HEK293 (cell line): ENCODE measurements around the gene CNTFR.

ENCODE experiments used
- CTCF ChIA-PET: fragments of 350-600 bp; formaldehyde crosslinking; extraction: SDS; loops from one replicate; lab custom pipeline; 2021; ENCODE audit warnings: antibody characterized with exemption; lab: Yijun Ruan, JAX
- POLR2A ChIA-PET: fragments of 300-600 bp; formaldehyde crosslinking; extraction: SDS; loops from one replicate; lab custom pipeline; 2020; ENCODE audit warnings: antibody characterized with exemption, inconsistent platforms; lab: Yijun Ruan, JAX
- H3K27ac ChIP-seq: fragments of 200-500 bp; sonication (Bioruptor generic); 2 replicates; pipeline ENCODE4 v1.5.1; 2014; ENCODE audit warnings: low read depth, low read length, control low read depth, inconsistent platforms; ENCODE audit errors: extremely low read depth
- H3K36me3 ChIP-seq, 2 experiments: fragments of 200-500 bp in 1 of 2; sonication (Bioruptor generic) in 1 of 2; 1 replicate in 1 of 2; 2 replicates in 1 of 2; pipeline ENCODE4 v1.5.1; 2014 to 2017; ENCODE audit warnings: inconsistent platforms in 2 of 2, low read length in 2 of 2; ENCODE audit not compliant: control insufficient read depth in 2 of 2, insufficient read depth in 1 of 2
- H3K4me1 ChIP-seq: fragments of 200-500 bp; sonication (Bioruptor generic); 2 replicates; pipeline ENCODE4 v1.5.1; 2014; ENCODE audit warnings: mild to moderate bottlenecking, low read length, inconsistent platforms; ENCODE audit not compliant: control insufficient read depth, insufficient read depth
- H3K4me3 ChIP-seq: 2 replicates; pipeline ENCODE4 v1.5.1; 2011; ENCODE audit warnings: low read depth, mild to moderate bottlenecking, control low read depth, low read length, moderate library complexity
- H3K9me3 ChIP-seq: fragments of 200-500 bp; sonication (Bioruptor generic); 2 replicates; pipeline ENCODE4 v1.5.1; 2014; ENCODE audit warnings: low read depth, low read length, inconsistent platforms; ENCODE audit not compliant: control insufficient read depth, insufficient read depth
- GLI4 ChIP-seq: fragments of 450-650 bp; formaldehyde crosslinking; IDR thresholded peaks from 2 replicates; pipeline ENCODE4 v1.5.1; 2016; ENCODE audit warnings: missing biosample characterization, missing genetic modification characterization
- GLIS1 ChIP-seq: fragments of 450-650 bp; formaldehyde crosslinking; IDR thresholded peaks from 2 replicates; pipeline ENCODE4 v1.5.1; 2016; ENCODE audit warnings: missing biosample characterization, missing genetic modification characterization
- GLIS2 ChIP-seq: fragments of 450-650 bp; formaldehyde crosslinking; IDR thresholded peaks from 2 replicates; pipeline ENCODE4 v1.5.1; 2016; ENCODE audit warnings: missing biosample characterization, missing genetic modification characterization
- KLF10 ChIP-seq: fragments of 450-650 bp; IDR thresholded peaks from 2 replicates; pipeline ENCODE4 v1.5.1; 2018; ENCODE audit warnings: missing biosample characterization, mild to moderate bottlenecking, missing genetic modification characterization
- SP2 ChIP-seq: fragments of 450-650 bp; formaldehyde crosslinking; IDR thresholded peaks from 2 replicates; pipeline ENCODE4 v1.5.1; 2016; ENCODE audit warnings: missing biosample characterization, missing genetic modification characterization
- SP3 ChIP-seq: fragments of 450-650 bp; formaldehyde crosslinking; IDR thresholded peaks from 2 replicates; pipeline ENCODE4 v1.5.1; 2016; ENCODE audit warnings: missing biosample characterization, missing genetic modification characterization
- ZBTB20 ChIP-seq: fragments of 450-650 bp; formaldehyde crosslinking; IDR thresholded peaks from 2 replicates; pipeline ENCODE4 v1.5.1; 2016; ENCODE audit warnings: missing biosample characterization, missing genetic modification characterization
- ZFHX2 ChIP-seq: fragments of 450-650 bp; formaldehyde crosslinking; conservative IDR thresholded peaks from 2 replicates; pipeline ENCODE4 v1.5.1; 2016; ENCODE audit warnings: missing biosample characterization, missing genetic modification characterization
- ZFP3 ChIP-seq: fragments of 450-650 bp; formaldehyde crosslinking; IDR thresholded peaks from 2 replicates; pipeline ENCODE4 v1.5.1; 2016; ENCODE audit warnings: low read depth, missing biosample characterization, missing genetic modification characterization
- ZFP69B ChIP-seq: fragments of 450-650 bp; formaldehyde crosslinking; IDR thresholded peaks from 2 replicates; pipeline ENCODE4 v1.5.1; 2016; ENCODE audit warnings: missing biosample characterization, missing genetic modification characterization
- ZNF341 ChIP-seq: fragments of 450-650 bp; formaldehyde crosslinking; IDR thresholded peaks from 2 replicates; pipeline ENCODE4; 2016; ENCODE audit warnings: low read depth, missing biosample characterization, missing genetic modification characterization
- ZNF394 ChIP-seq: fragments of 450-650 bp; formaldehyde crosslinking; IDR thresholded peaks from 2 replicates; pipeline ENCODE4 v1.5.1; 2016; ENCODE audit warnings: missing biosample characterization, missing genetic modification characterization, mild to moderate bottlenecking, moderate library complexity, borderline replicate concordance
- ZNF610 ChIP-seq: fragments of 450-650 bp; formaldehyde crosslinking; IDR thresholded peaks from 2 replicates; pipeline ENCODE4 v1.5.1; 2016; ENCODE audit warnings: missing biosample characterization, missing genetic modification characterization, borderline replicate concordance
- TF ChIP-seq, protein P1 (sequence below): fragments of 450-650 bp; formaldehyde crosslinking; IDR thresholded peaks from 2 replicates; pipeline ENCODE4 v1.5.1; 2017; ENCODE audit warnings: missing biosample characterization, mild to moderate bottlenecking, missing genetic modification characterization, moderate library complexity
- TF ChIP-seq, protein P2 (sequence below): fragments of 450-650 bp; formaldehyde crosslinking; IDR thresholded peaks from 2 replicates; pipeline ENCODE4 v1.5.1; 2016; ENCODE audit warnings: missing biosample characterization, missing genetic modification characterization
- TF ChIP-seq, protein P3 (sequence below): fragments of 450-650 bp; formaldehyde crosslinking; IDR thresholded peaks from 2 replicates; pipeline ENCODE4 v1.5.1; 2016; ENCODE audit warnings: missing biosample characterization, missing genetic modification characterization, low read depth
- TF ChIP-seq, protein P4 (sequence below): fragments of 450-650 bp; formaldehyde crosslinking; IDR thresholded peaks from 2 replicates; pipeline ENCODE4 v1.5.1; 2016; ENCODE audit warnings: missing biosample characterization, missing genetic modification characterization

The CNTFR gene

DNA sequence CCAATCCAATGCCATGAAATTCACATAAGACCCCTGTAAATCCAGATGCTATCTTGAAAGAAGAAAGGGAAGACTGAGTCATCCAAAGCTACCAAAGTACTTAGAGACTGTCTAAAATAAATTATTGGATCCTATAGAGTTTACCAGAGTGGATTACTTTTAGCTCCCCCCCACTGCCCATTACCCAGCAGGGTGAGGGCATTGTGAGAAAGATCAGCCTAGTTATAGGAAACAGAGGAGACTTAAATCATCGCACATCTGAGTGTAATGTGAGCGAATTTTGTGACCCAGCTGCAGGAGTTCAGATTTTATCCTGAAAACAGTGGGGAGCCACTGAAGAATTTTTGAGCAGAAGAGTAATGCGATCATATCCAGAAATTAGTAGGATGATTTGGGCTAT is 65.2 kb downstream of the CNTFR start (continued):
- TF ChIP-seq ZNF610 (tag by site-specific recombination) (no peak), ZFHX2 (no peak)

DNA sequence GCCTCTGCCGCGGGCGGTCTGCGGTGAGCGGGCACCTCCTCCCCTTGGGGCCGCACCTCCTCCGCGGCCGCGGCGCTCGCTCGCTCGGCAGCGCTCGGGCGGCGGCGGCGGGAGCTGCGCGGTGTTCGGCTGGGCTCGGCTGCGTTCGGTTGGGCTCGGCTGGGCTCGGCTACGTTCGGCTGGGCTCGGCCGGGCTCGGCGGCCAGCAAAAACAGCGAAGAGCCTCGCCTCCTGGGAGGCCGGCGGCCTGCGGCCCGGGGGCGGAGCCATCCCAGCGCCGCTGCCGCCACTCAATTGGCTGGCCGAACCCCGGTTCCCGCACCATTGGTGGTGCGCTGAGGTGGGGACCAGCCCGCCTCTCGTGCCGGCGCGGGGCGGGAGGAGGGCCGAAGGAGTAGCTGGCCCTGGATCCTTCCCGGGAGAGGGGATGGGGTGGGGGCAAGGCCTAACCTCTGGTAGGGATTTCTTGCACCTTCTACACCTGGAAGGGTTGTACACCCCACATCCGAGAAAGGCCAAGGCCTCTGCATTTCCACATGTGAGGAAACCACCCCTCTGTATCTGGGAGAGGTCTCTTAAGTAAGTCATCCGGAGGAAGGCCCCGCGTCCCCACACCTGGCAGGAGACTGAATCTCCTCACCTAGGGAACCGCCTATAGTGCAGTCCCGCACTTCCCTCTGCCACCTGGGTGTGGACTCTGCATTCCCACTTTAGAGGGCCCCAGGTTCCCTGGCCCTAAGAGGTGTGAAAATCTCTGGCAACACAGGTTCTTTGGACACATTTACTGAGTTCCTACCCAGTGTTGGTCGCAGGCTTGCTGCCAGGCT is 66.3 kb downstream of the CNTFR start, which contains the start of gene ENHO:
ENHO (minus strand) TSS at position 20 of the 827 bp plus-strand sequence. CDS start 1,295 bp downstream, outside the sequence.
- POLR2A ChIA-PET = interaction anchor here (0.7 to 1.3 kb wide), 3 partner anchors 16 to 65 kb away, joined by 3 read pairs; partner anchors contain the start of genes DNAI1 and FAM219A
- no peak within 1 kb of the TSS for H3K27ac ChIP-seq
- CTCF ChIA-PET = interaction anchor here (0.8 to 2.5 kb wide), 7 partner anchors 11 to 119 kb away, joined by 3 to 13 read pairs (median 3); no protein-coding TSS in a partner anchor
- TF ChIP-seq GLIS2 (tag by site-specific recombination) (peak; percentile 41), ZBTB20 (tag by site-specific recombination) (0 out of 2 replicates have a peak, but pooled peaks have one; percentile 29), ZFP3 (tag by site-specific recombination) (no peak), ZNF341 (tag by site-specific recombination) (peak; percentile 27; the same call in 1 of the 2 replicates), KLF10 (tag by site-specific recombination) (peak; percentile 51; the same call in 1 of the 2 replicates), SP3 (tag by site-specific recombination) (peak; percentile 77), GLIS1 (tag by site-specific recombination) (peak; percentile 26; the same call in 1 of the 2 replicates), ZFP69B (tag by site-specific recombination) (0 out of 2 replicates have a peak, but pooled peaks have one; percentile 13), SP2 (tag by site-specific recombination) (peak; percentile 90), GLI4 (tag by site-specific recombination) (no peak), ZNF394 (tag by site-specific recombination) (peak; percentile 97)
- TF ChIP-seq, protein P1, sequence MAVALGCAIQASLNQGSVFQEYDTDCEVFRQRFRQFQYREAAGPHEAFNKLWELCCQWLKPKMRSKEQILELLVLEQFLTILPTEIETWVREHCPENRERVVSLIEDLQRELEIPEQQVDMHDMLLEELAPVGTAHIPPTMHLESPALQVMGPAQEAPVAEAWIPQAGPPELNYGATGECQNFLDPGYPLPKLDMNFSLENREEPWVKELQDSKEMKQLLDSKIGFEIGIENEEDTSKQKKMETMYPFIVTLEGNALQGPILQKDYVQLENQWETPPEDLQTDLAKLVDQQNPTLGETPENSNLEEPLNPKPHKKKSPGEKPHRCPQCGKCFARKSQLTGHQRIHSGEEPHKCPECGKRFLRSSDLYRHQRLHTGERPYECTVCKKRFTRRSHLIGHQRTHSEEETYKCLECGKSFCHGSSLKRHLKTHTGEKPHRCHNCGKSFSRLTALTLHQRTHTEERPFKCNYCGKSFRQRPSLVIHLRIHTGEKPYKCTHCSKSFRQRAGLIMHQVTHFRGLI (tag by site-specific recombination) = 0 out of 2 replicates have a peak, but pooled peaks have one; percentile 38
- TF ChIP-seq, protein P2, sequence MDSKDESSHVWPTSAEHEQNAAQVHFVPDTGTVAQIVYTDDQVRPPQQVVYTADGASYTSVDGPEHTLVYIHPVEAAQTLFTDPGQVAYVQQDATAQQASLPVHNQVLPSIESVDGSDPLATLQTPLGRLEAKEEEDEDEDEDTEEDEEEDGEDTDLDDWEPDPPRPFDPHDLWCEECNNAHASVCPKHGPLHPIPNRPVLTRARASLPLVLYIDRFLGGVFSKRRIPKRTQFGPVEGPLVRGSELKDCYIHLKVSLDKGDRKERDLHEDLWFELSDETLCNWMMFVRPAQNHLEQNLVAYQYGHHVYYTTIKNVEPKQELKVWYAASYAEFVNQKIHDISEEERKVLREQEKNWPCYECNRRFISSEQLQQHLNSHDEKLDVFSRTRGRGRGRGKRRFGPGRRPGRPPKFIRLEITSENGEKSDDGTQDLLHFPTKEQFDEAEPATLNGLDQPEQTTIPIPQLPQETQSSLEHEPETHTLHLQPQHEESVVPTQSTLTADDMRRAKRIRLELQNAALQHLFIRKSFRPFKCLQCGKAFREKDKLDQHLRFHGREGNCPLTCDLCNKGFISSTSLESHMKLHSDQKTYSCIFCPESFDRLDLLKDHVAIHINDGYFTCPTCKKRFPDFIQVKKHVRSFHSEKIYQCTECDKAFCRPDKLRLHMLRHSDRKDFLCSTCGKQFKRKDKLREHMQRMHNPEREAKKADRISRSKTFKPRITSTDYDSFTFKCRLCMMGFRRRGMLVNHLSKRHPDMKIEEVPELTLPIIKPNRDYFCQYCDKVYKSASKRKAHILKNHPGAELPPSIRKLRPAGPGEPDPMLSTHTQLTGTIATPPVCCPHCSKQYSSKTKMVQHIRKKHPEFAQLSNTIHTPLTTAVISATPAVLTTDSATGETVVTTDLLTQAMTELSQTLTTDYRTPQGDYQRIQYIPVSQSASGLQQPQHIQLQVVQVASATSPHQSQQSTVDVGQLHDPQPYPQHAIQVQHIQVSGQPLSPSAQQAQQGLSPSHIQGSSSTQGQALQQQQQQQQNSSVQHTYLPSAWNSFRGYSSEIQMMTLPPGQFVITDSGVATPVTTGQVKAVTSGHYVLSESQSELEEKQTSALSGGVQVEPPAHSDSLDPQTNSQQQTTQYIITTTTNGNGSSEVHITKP = peak; percentile 82
- TF ChIP-seq, protein P3, sequence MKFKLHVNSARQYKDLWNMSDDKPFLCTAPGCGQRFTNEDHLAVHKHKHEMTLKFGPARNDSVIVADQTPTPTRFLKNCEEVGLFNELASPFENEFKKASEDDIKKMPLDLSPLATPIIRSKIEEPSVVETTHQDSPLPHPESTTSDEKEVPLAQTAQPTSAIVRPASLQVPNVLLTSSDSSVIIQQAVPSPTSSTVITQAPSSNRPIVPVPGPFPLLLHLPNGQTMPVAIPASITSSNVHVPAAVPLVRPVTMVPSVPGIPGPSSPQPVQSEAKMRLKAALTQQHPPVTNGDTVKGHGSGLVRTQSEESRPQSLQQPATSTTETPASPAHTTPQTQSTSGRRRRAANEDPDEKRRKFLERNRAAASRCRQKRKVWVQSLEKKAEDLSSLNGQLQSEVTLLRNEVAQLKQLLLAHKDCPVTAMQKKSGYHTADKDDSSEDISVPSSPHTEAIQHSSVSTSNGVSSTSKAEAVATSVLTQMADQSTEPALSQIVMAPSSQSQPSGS (tag by site-specific recombination) = no peak
- TF ChIP-seq, protein P4, sequence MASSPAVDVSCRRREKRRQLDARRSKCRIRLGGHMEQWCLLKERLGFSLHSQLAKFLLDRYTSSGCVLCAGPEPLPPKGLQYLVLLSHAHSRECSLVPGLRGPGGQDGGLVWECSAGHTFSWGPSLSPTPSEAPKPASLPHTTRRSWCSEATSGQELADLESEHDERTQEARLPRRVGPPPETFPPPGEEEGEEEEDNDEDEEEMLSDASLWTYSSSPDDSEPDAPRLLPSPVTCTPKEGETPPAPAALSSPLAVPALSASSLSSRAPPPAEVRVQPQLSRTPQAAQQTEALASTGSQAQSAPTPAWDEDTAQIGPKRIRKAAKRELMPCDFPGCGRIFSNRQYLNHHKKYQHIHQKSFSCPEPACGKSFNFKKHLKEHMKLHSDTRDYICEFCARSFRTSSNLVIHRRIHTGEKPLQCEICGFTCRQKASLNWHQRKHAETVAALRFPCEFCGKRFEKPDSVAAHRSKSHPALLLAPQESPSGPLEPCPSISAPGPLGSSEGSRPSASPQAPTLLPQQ = peak; percentile 63
- no peaks in the 10 kb centered on the region for H3K4me1 ChIP-seq
- peak within 1 kb of the TSS; percentile 37 for H3K4me3 ChIP-seq
- no peaks in the 10 kb centered on the region for H3K36me3 ChIP-seq
- H3K9me3 ChIP-seq = no peaks in the 10 kb centered on the region
